ENCODE data around the gene ARMC12. TPM values are rescaled to one million over a fixed set of nuclear protein-coding genes. Genes with fewer than 3 reads are reported as not detected.

Gene ARMC12
- total RNA-seq, 1 experiment from 2014 or later: not detected

- H3K9me3 ChIP-seq: no peaks in the 10 kb centered on the region
- no peak for DNase-seq
- H3K4me1 Mint-ChIP-seq (ENCODE audit: low read depth, unreplicated experiment): peaks cover 23% of the 10 kb centered on the region
- ChIA-PET POLR2A (no interaction called here), CTCF (no interaction called here)
- peaks cover 49% of the 10 kb centered on the region for H3K4me1 ChIP-seq
- peak overlapping the region; percentile 62 for H3K4me3 ChIP-seq (ENCODE audit: low read depth, low read length)
- BruUV-seq (replicated peaks): no TSS peak
- peak overlapping the region; percentile 82 for H3K4me3 Mint-ChIP-seq (ENCODE audit: unreplicated experiment)
- H3K9me3 Mint-ChIP-seq (ENCODE audit: unreplicated experiment): no peaks in the 10 kb centered on the region
- H3K36me3 ChIP-seq (ENCODE audit: control insufficient read depth, insufficient read depth, low read length): no peaks in the 10 kb centered on the region
- TF ChIP-seq, protein P1, sequence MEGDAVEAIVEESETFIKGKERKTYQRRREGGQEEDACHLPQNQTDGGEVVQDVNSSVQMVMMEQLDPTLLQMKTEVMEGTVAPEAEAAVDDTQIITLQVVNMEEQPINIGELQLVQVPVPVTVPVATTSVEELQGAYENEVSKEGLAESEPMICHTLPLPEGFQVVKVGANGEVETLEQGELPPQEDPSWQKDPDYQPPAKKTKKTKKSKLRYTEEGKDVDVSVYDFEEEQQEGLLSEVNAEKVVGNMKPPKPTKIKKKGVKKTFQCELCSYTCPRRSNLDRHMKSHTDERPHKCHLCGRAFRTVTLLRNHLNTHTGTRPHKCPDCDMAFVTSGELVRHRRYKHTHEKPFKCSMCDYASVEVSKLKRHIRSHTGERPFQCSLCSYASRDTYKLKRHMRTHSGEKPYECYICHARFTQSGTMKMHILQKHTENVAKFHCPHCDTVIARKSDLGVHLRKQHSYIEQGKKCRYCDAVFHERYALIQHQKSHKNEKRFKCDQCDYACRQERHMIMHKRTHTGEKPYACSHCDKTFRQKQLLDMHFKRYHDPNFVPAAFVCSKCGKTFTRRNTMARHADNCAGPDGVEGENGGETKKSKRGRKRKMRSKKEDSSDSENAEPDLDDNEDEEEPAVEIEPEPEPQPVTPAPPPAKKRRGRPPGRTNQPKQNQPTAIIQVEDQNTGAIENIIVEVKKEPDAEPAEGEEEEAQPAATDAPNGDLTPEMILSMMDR (IDR thresholded peaks at IDR 0.05; ENCODE audit: insufficient read depth in 1 of 2, low read depth in 1 of 2, low read length in 1 of 2, severe bottlenecking in 1 of 2, unreplicated experiment in 1 of 2): no peak
- intact Hi-C loops (cut with micrococcal nuclease; ENCODE audit: unreplicated experiment): loop anchor here (1.0 to 10.0 kb wide), 2 partner anchors 42 to 436 kb away; partner anchors contain the start of gene DEF6
- no peaks in the 10 kb centered on the region for H3K27me3 ChIP-seq (replicated peaks; ENCODE audit: control insufficient read depth, insufficient read depth, low read length)
- H3K27ac Mint-ChIP-seq (ENCODE audit: unreplicated experiment): no peak overlapping the region
- H3K27me3 Mint-ChIP-seq (ENCODE audit: insufficient read depth, unreplicated experiment): no peaks in the 10 kb centered on the region
- no peaks in the 10 kb centered on the region for H3K36me3 Mint-ChIP-seq (ENCODE audit: insufficient read depth, unreplicated experiment)
Measured at GRCh38 chr6:35730745-35731413, 6.0 kb upstream of the ARMC12 start.

- peaks cover 19% of the 10 kb centered on the region for H3K4me1 Mint-ChIP-seq (ENCODE audit: low read depth, unreplicated experiment)
Measured at GRCh38 chr6:35731414-35731735, 5.5 kb upstream of the ARMC12 start.

GRCh38 chr6:35731736-35732532 is 4.9 kb upstream of the ARMC12 start:
- TF ChIP-seq, protein P1 (IDR thresholded peaks at IDR 0.05; ENCODE audit: insufficient read depth in 1 of 2, low read depth in 1 of 2, low read length in 1 of 2, severe bottlenecking in 1 of 2, unreplicated experiment in 1 of 2): peak in 1 of 2 experiments; percentile 3
- peak overlapping the region; percentile 62 for H3K4me3 ChIP-seq (ENCODE audit: low read depth, low read length)
- H3K36me3 Mint-ChIP-seq (ENCODE audit: insufficient read depth, unreplicated experiment): no peaks in the 10 kb centered on the region
- peaks cover 14% of the 10 kb centered on the region for H3K4me1 Mint-ChIP-seq (ENCODE audit: low read depth, unreplicated experiment)
- ChIA-PET CTCF (no interaction called here), POLR2A (interaction anchor here (0.6 kb wide), 1 partner anchor 390 kb away, joined by 5 read pairs; no protein-coding TSS in a partner anchor)
- no peaks in the 10 kb centered on the region for H3K9me3 ChIP-seq
- H3K27me3 Mint-ChIP-seq (ENCODE audit: insufficient read depth, unreplicated experiment): no peaks in the 10 kb centered on the region
- DNase-seq: peak; percentile 90 to 91
- peak overlapping the region; percentile 82 for H3K4me3 Mint-ChIP-seq (ENCODE audit: unreplicated experiment)
- H3K4me1 ChIP-seq: peaks cover 42% of the 10 kb centered on the region
- intact Hi-C loops (cut with micrococcal nuclease; ENCODE audit: unreplicated experiment): loop anchor here (1.0 to 10.0 kb wide), 2 partner anchors 43 to 437 kb away; partner anchors contain the start of gene DEF6
- H3K27ac Mint-ChIP-seq (ENCODE audit: unreplicated experiment): peak overlapping the region; percentile 45
- no peaks in the 10 kb centered on the region for H3K36me3 ChIP-seq (ENCODE audit: control insufficient read depth, insufficient read depth, low read length)
- BruUV-seq (replicated peaks): TSS peak; percentile 74
- H3K9me3 Mint-ChIP-seq (ENCODE audit: unreplicated experiment): no peaks in the 10 kb centered on the region
- no peaks in the 10 kb centered on the region for H3K27me3 ChIP-seq (replicated peaks; ENCODE audit: control insufficient read depth, insufficient read depth, low read length)

More at GRCh38 chr6:35731414-35731735, 5.5 kb upstream of the ARMC12 start:
- Histone ChIP-seq H3K36me3 (ENCODE audit: control insufficient read depth, insufficient read depth, low read length) (no peaks in the 10 kb centered on the region), H3K4me3 (ENCODE audit: low read depth, low read length) (peak overlapping the region; percentile 62), H3K4me1 (peaks cover 47% of the 10 kb centered on the region), H3K9me3 (no peaks in the 10 kb centered on the region), H3K27me3 (replicated peaks; ENCODE audit: control insufficient read depth, insufficient read depth, low read length) (no peaks in the 10 kb centered on the region)
- TF ChIP-seq, protein P1 (IDR thresholded peaks at IDR 0.05; ENCODE audit: insufficient read depth in 1 of 2, low read depth in 1 of 2, low read length in 1 of 2, severe bottlenecking in 1 of 2, unreplicated experiment in 1 of 2): no peak
- peak; percentile 85 to 86 for DNase-seq
- POLR2A ChIA-PET: no interaction called here
- intact Hi-C loops (cut with micrococcal nuclease; ENCODE audit: unreplicated experiment): loop anchor here (1.0 to 10.0 kb wide), 2 partner anchors 42 to 437 kb away; partner anchors contain the start of gene DEF6
- H3K9me3 Mint-ChIP-seq (ENCODE audit: unreplicated experiment): no peaks in the 10 kb centered on the region
- no peaks in the 10 kb centered on the region for H3K27me3 Mint-ChIP-seq (ENCODE audit: insufficient read depth, unreplicated experiment)
- H3K4me3 Mint-ChIP-seq (ENCODE audit: unreplicated experiment): peak overlapping the region; percentile 82
- no peaks in the 10 kb centered on the region for H3K36me3 Mint-ChIP-seq (ENCODE audit: insufficient read depth, unreplicated experiment)
- no TSS peak for BruUV-seq (replicated peaks)
- no peak overlapping the region for H3K27ac Mint-ChIP-seq (ENCODE audit: unreplicated experiment)
- CTCF ChIA-PET: no interaction called here

All from Caco-2 (cell line).